Measurements from ENCODE around the gene ALPK1.

The ALPK1 gene

GRCh38 chr4:112329672-112330375 lies 32.7 kb downstream of the ALPK1 start:
- Histone ChIP-seq H2BK5ac (ENCODE audit: low read length) (no peak overlapping the region), H2BK120ac (ENCODE audit: low read depth, low read length) (no peak overlapping the region), H3K4me1 (ENCODE audit: control insufficient read depth in 2 of 2, insufficient read depth in 1 of 2, low read depth in 1 of 2, low read length in 2 of 2) (peaks cover 0 to 2% of the 10 kb centered on the region in 2 donors), H3K4me3 (ENCODE audit: low read length in 2 of 2) (no peak overlapping the region), H4K8ac (ENCODE audit: low read depth, low read length) (no peak overlapping the region), H3K79me1 (ENCODE audit: low read depth, low read length) (no peaks in the 10 kb centered on the region), H4K91ac (ENCODE audit: low read depth, low read length, poor library complexity) (no peak overlapping the region), H3K36me3 (replicated peaks in 1 of 2; ENCODE audit: control insufficient read depth in 2 of 2, insufficient read depth in 2 of 2, low read length in 2 of 2) (no peaks in the 10 kb centered on the region), H3K27ac (replicated peaks; ENCODE audit: low read length) (no peak overlapping the region), H3K14ac (ENCODE audit: low read length) (no peak overlapping the region), H3K23ac (ENCODE audit: low read depth, low read length, poor library complexity) (no peak overlapping the region), H2BK12ac (ENCODE audit: low read length) (no peak overlapping the region), H3K4ac (ENCODE audit: low read length) (no peak overlapping the region), H3K27me3 (ENCODE audit: control insufficient read depth in 3 of 3, insufficient read depth in 3 of 3, low read depth in 1 of 3, low read length in 3 of 3) (peaks cover 0 to 11% (median 3%) of the 10 kb centered on the region in 3 experiments), H2AK5ac (ENCODE audit: low read depth, low read length) (no peak overlapping the region), H3K9ac (ENCODE audit: low read depth, low read length, poor library complexity) (no peak overlapping the region), H3K18ac (ENCODE audit: low read length) (no peak overlapping the region), H2AFZ (ENCODE audit: low read length) (no peak overlapping the region), H3K9me3 (replicated peaks in 1 of 2; ENCODE audit: control insufficient read depth in 2 of 2, insufficient read depth in 1 of 2, low read depth in 1 of 2, low read length in 2 of 2) (no peaks in the 10 kb centered on the region), H2BK15ac (ENCODE audit: low read length) (no peak overlapping the region), H3K4me2 (ENCODE audit: insufficient read depth, low read length, poor library complexity, severe bottlenecking) (no peak overlapping the region)
- WGBS, 2 donors (ENCODE audit: extremely low coverage in 2 of 2, insufficient read length in 2 of 2, insufficient replicate concordance in 1 of 2): no CpG with 5 or more reads among the region's 5 CpGs
- DNase-seq (ENCODE audit: low spot score): no peak

GRCh38 chr4:112330921-112331320 lies 33.8 kb downstream of the ALPK1 start:
- H3K4me2 ChIP-seq (ENCODE audit: insufficient read depth, low read length, poor library complexity, severe bottlenecking): no peak overlapping the region
- H3K14ac ChIP-seq (ENCODE audit: low read length): no peak overlapping the region
- H4K8ac ChIP-seq (ENCODE audit: low read depth, low read length): no peak overlapping the region
- no peaks in the 10 kb centered on the region for H3K9me3 ChIP-seq (replicated peaks in 1 of 2; ENCODE audit: control insufficient read depth in 2 of 2, insufficient read depth in 1 of 2, low read depth in 1 of 2, low read length in 2 of 2)
- peaks cover 0 to 2% of the 10 kb centered on the region in 2 donors for H3K4me1 ChIP-seq (ENCODE audit: control insufficient read depth in 2 of 2, insufficient read depth in 1 of 2, low read depth in 1 of 2, low read length in 2 of 2)
- H3K4me3 ChIP-seq (ENCODE audit: low read length in 2 of 2): no peak overlapping the region
- no peak overlapping the region for H2AK5ac ChIP-seq (ENCODE audit: low read depth, low read length)
- no peaks in the 10 kb centered on the region for H3K79me1 ChIP-seq (ENCODE audit: low read depth, low read length)
- no peak overlapping the region for H3K4ac ChIP-seq (ENCODE audit: low read length)
- no peaks in the 10 kb centered on the region for H3K36me3 ChIP-seq (replicated peaks in 1 of 2; ENCODE audit: control insufficient read depth in 2 of 2, insufficient read depth in 2 of 2, low read length in 2 of 2)
- no peak overlapping the region for H2BK15ac ChIP-seq (ENCODE audit: low read length)
- no peak overlapping the region for H2AFZ ChIP-seq (ENCODE audit: low read length)
- DNase-seq (ENCODE audit: low spot score): no peak
- no peak overlapping the region for H2BK5ac ChIP-seq (ENCODE audit: low read length)
- H3K9ac ChIP-seq (ENCODE audit: low read depth, low read length, poor library complexity): no peak overlapping the region
- peaks cover 0 to 6% (median 3%) of the 10 kb centered on the region in 3 experiments for H3K27me3 ChIP-seq (ENCODE audit: control insufficient read depth in 3 of 3, insufficient read depth in 3 of 3, low read depth in 1 of 3, low read length in 3 of 3)
- no CpG with 5 or more reads among the region's 4 CpGs for WGBS, 2 donors (ENCODE audit: extremely low coverage in 2 of 2, insufficient read length in 2 of 2, insufficient replicate concordance in 1 of 2)
- H2BK12ac ChIP-seq (ENCODE audit: low read length): no peak overlapping the region
- H3K27ac ChIP-seq (replicated peaks; ENCODE audit: low read length): no peak overlapping the region
- no peak overlapping the region for H3K23ac ChIP-seq (ENCODE audit: low read depth, low read length, poor library complexity)
- H4K91ac ChIP-seq (ENCODE audit: low read depth, low read length, poor library complexity): no peak overlapping the region
- no peak overlapping the region for H3K18ac ChIP-seq (ENCODE audit: low read length)
- H2BK120ac ChIP-seq (ENCODE audit: low read depth, low read length): no peak overlapping the region

GRCh38 chr4:112332398-112332797 lies 35.2 kb downstream of the ALPK1 start:
- Histone ChIP-seq H2BK15ac (ENCODE audit: low read length) (no peak overlapping the region), H3K27me3 (ENCODE audit: control insufficient read depth in 3 of 3, insufficient read depth in 3 of 3, low read depth in 1 of 3, low read length in 3 of 3) (peaks cover 0 to 6% (median 0%) of the 10 kb centered on the region in 3 experiments), H3K4ac (ENCODE audit: low read length) (no peak overlapping the region), H3K4me2 (ENCODE audit: insufficient read depth, low read length, poor library complexity, severe bottlenecking) (no peak overlapping the region), H2BK5ac (ENCODE audit: low read length) (no peak overlapping the region), H3K79me1 (ENCODE audit: low read depth, low read length) (no peaks in the 10 kb centered on the region), H2BK120ac (ENCODE audit: low read depth, low read length) (no peak overlapping the region), H4K8ac (ENCODE audit: low read depth, low read length) (no peak overlapping the region), H4K91ac (ENCODE audit: low read depth, low read length, poor library complexity) (no peak overlapping the region), H3K4me3 (ENCODE audit: low read length in 2 of 2) (no peak overlapping the region), H3K18ac (ENCODE audit: low read length) (no peak overlapping the region), H3K27ac (replicated peaks; ENCODE audit: low read length) (no peak overlapping the region), H3K9ac (ENCODE audit: low read depth, low read length, poor library complexity) (no peak overlapping the region), H3K14ac (ENCODE audit: low read length) (no peak overlapping the region), H3K36me3 (replicated peaks in 1 of 2; ENCODE audit: control insufficient read depth in 2 of 2, insufficient read depth in 2 of 2, low read length in 2 of 2) (no peaks in the 10 kb centered on the region), H3K4me1 (ENCODE audit: control insufficient read depth in 2 of 2, insufficient read depth in 1 of 2, low read depth in 1 of 2, low read length in 2 of 2) (peaks cover 0 to 2% of the 10 kb centered on the region in 2 donors), H3K23ac (ENCODE audit: low read depth, low read length, poor library complexity) (no peak overlapping the region), H2AFZ (ENCODE audit: low read length) (no peak overlapping the region), H2AK5ac (ENCODE audit: low read depth, low read length) (no peak overlapping the region), H3K9me3 (replicated peaks in 1 of 2; ENCODE audit: control insufficient read depth in 2 of 2, insufficient read depth in 1 of 2, low read depth in 1 of 2, low read length in 2 of 2) (no peaks in the 10 kb centered on the region), H2BK12ac (ENCODE audit: low read length) (no peak overlapping the region)
- DNase-seq (ENCODE audit: low spot score): no peak

- H4K8ac ChIP-seq (ENCODE audit: low read depth, low read length): no peak overlapping the region
- no peak overlapping the region for H2BK15ac ChIP-seq (ENCODE audit: low read length)
- no peak overlapping the region for H3K27ac ChIP-seq (replicated peaks; ENCODE audit: low read length)
- H2BK12ac ChIP-seq (ENCODE audit: low read length): no peak overlapping the region
- no peak for DNase-seq (ENCODE audit: low spot score)
- peaks cover 0 to 26% (median 0%) of the 10 kb centered on the region in 3 experiments for H3K27me3 ChIP-seq (ENCODE audit: control insufficient read depth in 3 of 3, insufficient read depth in 3 of 3, low read depth in 1 of 3, low read length in 3 of 3)
- H2BK5ac ChIP-seq (ENCODE audit: low read length): no peak overlapping the region
- H4K91ac ChIP-seq (ENCODE audit: low read depth, low read length, poor library complexity): no peak overlapping the region
- H3K4ac ChIP-seq (ENCODE audit: low read length): no peak overlapping the region
- no peak overlapping the region for H3K18ac ChIP-seq (ENCODE audit: low read length)
- no peak overlapping the region for H3K14ac ChIP-seq (ENCODE audit: low read length)
- no peak overlapping the region for H3K4me3 ChIP-seq (ENCODE audit: low read length in 2 of 2)
- no peak overlapping the region for H2AK5ac ChIP-seq (ENCODE audit: low read depth, low read length)
- H3K4me2 ChIP-seq (ENCODE audit: insufficient read depth, low read length, poor library complexity, severe bottlenecking): no peak overlapping the region
- H3K4me1 ChIP-seq (ENCODE audit: control insufficient read depth in 2 of 2, insufficient read depth in 1 of 2, low read depth in 1 of 2, low read length in 2 of 2): peaks cover 13 to 18% of the 10 kb centered on the region in 2 donors
- no peak overlapping the region for H3K23ac ChIP-seq (ENCODE audit: low read depth, low read length, poor library complexity)
- H2AFZ ChIP-seq (ENCODE audit: low read length): no peak overlapping the region
- H2BK120ac ChIP-seq (ENCODE audit: low read depth, low read length): no peak overlapping the region
- no CpG with 5 or more reads among the region's 6 CpGs for WGBS, 2 donors (ENCODE audit: extremely low coverage in 2 of 2, insufficient read length in 2 of 2, insufficient replicate concordance in 1 of 2)
- no peaks in the 10 kb centered on the region for H3K36me3 ChIP-seq (replicated peaks in 1 of 2; ENCODE audit: control insufficient read depth in 2 of 2, insufficient read depth in 2 of 2, low read length in 2 of 2)
- H3K9me3 ChIP-seq (replicated peaks in 1 of 2; ENCODE audit: control insufficient read depth in 2 of 2, insufficient read depth in 1 of 2, low read depth in 1 of 2, low read length in 2 of 2): no peaks in the 10 kb centered on the region
- H3K79me1 ChIP-seq (ENCODE audit: low read depth, low read length): no peaks in the 10 kb centered on the region
- H3K9ac ChIP-seq (ENCODE audit: low read depth, low read length, poor library complexity): no peak overlapping the region
Measured at GRCh38 chr4:112340023-112340422, 42.9 kb downstream of the ALPK1 start.
